GM12801 (cell line): ENCODE results near the gene IMMP2L.

Experiments used
- CTCF ChIP-seq: IDR thresholded peaks from one replicate; pipeline ENCODE4 v1.5.1; 2011; ENCODE audit warnings: control low read depth; ENCODE audit not compliant: insufficient read length; ENCODE audit errors: extremely low read depth

The IMMP2L gene

GRCh38 chr7:111429781-111430180, 132.5 kb downstream of the IMMP2L start:
- TF ChIP-seq CTCF: no peak

- TF ChIP-seq CTCF: no peak
These were observed 137.5 kb downstream of the IMMP2L start for GRCh38 chr7:111424768-111425167.

GRCh38 chr7:111414374-111414773, 147.9 kb downstream of the IMMP2L start:
- no peak for TF ChIP-seq CTCF

- TF ChIP-seq CTCF: no peak
These were observed 148.6 kb downstream of the IMMP2L start for GRCh38 chr7:111413739-111414138.

GRCh38 chr7:111410899-111411298, 151.4 kb downstream of the IMMP2L start:
- no peak for TF ChIP-seq CTCF

- TF ChIP-seq CTCF: no peak
These were observed 152.4 kb downstream of the IMMP2L start for GRCh38 chr7:111409714-111410422.

GRCh38 chr7:111408724-111409123, 153.6 kb downstream of the IMMP2L start:
- TF ChIP-seq CTCF: no peak
